ENCODE measurements around the gene TIMM22.
"Not testable (repeated sequence)": the region's sequence is repeated elsewhere in the genome, so short reads cannot be mapped to it uniquely, and the experiment has no call there.

The TIMM22 gene

DNA sequence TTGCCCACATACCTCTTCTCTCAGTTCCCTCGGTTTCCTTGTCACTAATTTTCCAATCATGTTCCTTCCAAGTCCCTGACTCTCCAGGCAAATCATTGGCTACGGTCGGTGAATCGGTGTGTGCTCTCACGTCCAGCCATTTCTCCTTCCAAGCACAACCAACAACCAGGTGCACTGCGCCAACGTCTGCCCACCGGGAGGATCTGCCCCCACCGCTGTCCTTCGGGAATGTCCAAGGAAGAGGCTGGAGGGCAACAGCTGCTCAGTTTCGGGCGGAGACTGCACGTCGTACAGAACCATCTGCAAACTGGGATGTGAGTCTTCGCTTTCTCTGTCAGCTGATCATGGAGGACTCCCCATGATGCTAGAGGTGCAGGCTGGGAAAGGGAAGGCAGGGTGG lies 9.0 kb upstream of the TIMM22 start:
- intact Hi-C loops (cut with DNase I; ENCODE audit: low total_unique reads) = no loop called here
- DNase-seq = no peak
- H3K27ac ChIP-seq = no peak overlapping the region
- TF ChIP-seq, protein P1, sequence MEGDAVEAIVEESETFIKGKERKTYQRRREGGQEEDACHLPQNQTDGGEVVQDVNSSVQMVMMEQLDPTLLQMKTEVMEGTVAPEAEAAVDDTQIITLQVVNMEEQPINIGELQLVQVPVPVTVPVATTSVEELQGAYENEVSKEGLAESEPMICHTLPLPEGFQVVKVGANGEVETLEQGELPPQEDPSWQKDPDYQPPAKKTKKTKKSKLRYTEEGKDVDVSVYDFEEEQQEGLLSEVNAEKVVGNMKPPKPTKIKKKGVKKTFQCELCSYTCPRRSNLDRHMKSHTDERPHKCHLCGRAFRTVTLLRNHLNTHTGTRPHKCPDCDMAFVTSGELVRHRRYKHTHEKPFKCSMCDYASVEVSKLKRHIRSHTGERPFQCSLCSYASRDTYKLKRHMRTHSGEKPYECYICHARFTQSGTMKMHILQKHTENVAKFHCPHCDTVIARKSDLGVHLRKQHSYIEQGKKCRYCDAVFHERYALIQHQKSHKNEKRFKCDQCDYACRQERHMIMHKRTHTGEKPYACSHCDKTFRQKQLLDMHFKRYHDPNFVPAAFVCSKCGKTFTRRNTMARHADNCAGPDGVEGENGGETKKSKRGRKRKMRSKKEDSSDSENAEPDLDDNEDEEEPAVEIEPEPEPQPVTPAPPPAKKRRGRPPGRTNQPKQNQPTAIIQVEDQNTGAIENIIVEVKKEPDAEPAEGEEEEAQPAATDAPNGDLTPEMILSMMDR (IDR thresholded peaks at IDR 0.05) = no peak
- H3K4me1 ChIP-seq = no peaks in the 10 kb centered on the region
- H3K27me3 ChIP-seq = no peaks in the 10 kb centered on the region
- no peak overlapping the region for H3K4me3 ChIP-seq
- H3K9me3 ChIP-seq = no peaks in the 10 kb centered on the region
- H3K36me3 ChIP-seq = no peaks in the 10 kb centered on the region

DNA sequence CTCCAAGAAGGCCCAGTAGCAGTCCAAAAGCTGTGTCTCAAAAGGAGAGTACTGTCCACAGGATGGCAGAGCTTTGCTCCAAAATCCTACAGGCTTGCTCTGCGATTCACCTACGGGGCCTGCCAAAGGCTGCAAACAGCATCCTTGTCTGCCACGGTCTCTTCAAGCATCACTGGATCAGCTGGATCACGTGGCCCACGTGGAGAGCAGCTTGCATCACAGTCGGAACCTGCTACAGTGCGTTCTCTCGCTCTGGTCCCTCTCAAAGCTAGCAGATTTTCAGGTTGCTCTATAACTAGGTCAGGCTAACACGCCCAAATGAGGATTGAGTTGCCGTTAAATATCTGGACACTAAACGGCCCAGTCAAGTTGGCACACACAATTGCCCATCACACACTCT lies 8.4 kb upstream of the TIMM22 start:
- Histone ChIP-seq H3K9me3 (no peaks in the 10 kb centered on the region), H3K4me3 (no peak overlapping the region), H3K36me3 (no peaks in the 10 kb centered on the region), H3K27me3 (no peaks in the 10 kb centered on the region), H3K27ac (no peak overlapping the region), H3K4me1 (no peaks in the 10 kb centered on the region)
- intact Hi-C loops (cut with DNase I; ENCODE audit: low total_unique reads) = no loop called here
- TF ChIP-seq, protein P1 (IDR thresholded peaks at IDR 0.05) = no peak
- DNase-seq = no peak

DNA sequence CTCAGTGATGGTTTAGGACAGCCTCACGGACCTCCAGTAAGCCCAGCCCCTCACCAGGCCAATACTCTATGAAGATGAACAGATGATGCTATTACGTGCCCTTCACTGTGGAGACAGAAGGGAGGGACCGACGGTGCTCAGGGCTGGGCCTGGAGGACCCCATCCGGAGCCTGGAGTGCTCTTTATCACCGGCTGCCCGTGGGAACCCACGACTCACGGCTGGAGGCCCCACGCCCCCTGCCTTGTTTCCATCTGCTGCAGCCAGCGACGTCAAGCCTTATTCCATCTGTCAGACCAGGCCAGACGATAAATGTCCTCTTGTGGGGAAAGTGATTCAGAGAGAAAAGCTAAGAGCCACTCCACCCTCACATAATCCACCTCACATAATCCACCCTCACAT lies 4.0 kb upstream of the TIMM22 start:
- no peaks in the 10 kb centered on the region for H3K36me3 ChIP-seq
- intact Hi-C loops (cut with DNase I; ENCODE audit: low total_unique reads) = no loop called here
- H3K9me3 ChIP-seq = no peaks in the 10 kb centered on the region
- H3K4me1 ChIP-seq = peaks cover 3 to 10% (median 8%) of the 10 kb centered on the region in 4 donors
- H3K27ac ChIP-seq = no peak overlapping the region
- H3K4me3 ChIP-seq = no peak overlapping the region
- no peak for DNase-seq
- no peaks in the 10 kb centered on the region for H3K27me3 ChIP-seq
- TF ChIP-seq, protein P1 (IDR thresholded peaks at IDR 0.05) = no peak

DNA sequence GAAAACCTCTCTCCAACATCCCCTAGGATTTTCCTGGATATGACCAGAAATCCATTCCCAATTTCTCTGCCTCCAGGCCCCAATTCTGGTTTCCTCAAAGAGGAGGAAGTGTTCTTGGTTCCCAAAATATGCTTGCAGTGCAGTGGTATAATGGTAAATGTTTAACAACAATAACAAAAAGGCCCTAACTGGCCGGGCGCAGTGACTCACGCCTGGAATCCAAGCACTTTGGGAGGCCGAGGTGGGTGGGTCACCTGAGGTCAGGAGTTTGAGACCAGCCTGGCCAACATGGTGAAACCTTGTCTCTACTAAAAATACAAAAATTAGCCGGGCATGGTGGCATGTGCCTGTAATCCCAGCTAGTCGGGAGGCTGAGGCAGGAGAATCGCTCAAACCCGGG lies 1.6 kb upstream of the TIMM22 start:
- H3K4me1 ChIP-seq = peaks cover 3 to 20% (median 17%) of the 10 kb centered on the region in 4 donors
- DNase-seq; intact Hi-C loops (cut with DNase I; ENCODE audit: low total_unique reads); H3K36me3 ChIP-seq; H3K9me3 ChIP-seq; H3K27me3 ChIP-seq; H3K4me3 ChIP-seq; H3K27ac ChIP-seq: not testable (repeated sequence)

DNA sequence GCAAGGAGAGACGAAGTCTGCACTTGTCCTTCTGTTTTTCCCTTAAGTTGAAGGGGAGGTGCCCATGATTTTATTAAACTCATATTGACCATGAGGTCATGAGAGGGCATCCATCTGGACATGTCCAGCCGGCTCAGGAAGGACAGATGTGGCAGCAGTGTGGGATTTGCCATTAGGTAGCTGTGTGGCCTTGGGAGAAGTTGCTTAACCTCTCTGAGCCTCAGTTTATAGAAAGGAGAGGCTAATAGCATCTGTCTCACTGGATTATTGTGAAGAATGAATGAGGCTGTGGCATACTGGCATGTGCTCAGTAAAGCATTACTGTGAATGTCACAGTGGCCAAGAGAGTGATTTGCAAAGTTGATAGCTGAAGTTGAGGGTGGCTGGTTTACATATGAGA lies 1.2 kb downstream of the TIMM22 start:
- intact Hi-C loops (cut with DNase I; ENCODE audit: low total_unique reads) = no loop called here
- no peak overlapping the region for H3K27ac ChIP-seq

DNA sequence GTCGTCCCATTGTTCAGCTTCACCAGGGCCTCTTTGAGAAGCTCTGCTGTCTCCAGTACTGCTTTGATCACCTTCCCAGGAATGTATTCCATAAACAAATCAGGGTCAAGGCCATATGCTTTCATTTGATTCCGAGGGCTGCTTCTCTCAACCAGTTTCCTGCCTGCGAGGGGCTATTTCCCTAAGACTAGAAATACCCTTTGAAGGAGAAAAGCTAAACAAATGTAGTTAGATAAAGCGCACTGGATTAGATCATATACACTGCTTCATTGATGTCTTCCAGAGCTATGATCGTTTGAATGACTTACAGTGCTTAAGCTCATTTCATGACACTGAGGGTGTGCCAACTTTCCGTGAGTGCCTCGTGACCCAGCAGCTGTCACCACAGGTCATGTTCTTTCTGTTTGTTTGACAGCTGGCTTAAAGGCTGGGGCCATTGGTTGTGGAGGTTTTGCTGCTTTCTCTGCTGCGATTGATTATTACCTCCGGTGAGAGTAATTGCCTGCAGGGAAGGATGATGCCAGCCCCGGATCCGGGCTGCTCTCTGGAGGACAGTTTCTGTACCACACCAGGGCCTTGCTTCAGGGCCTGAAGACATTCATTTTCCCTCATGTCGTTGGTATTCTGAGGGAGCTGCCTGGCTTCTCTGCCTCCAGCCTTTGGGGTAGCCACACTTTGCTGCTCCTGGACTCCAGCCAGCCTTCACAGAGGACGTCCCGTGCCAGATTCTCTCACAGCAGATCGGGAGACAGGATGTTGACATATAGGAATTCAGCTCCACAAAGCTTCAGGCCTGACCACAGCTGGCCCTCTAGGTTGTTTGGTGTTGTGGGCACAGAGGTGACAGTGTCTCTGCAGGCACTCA lies 3.9 kb downstream of the TIMM22 start:
- H3K9me3 ChIP-seq = no peaks in the 10 kb centered on the region
- H3K27ac ChIP-seq = peak overlapping the region; percentile 79 to 83
- DNase-seq = peak; percentile 47 to 78
- H3K36me3 ChIP-seq = peaks cover 17 to 45% (median 26%) of the 10 kb centered on the region in 3 donors
- intact Hi-C loops (cut with DNase I; ENCODE audit: low total_unique reads) = no loop called here
- H3K27me3 ChIP-seq = no peaks in the 10 kb centered on the region
- TF ChIP-seq, protein P1 (IDR thresholded peaks at IDR 0.05) = no peak
- H3K4me1 ChIP-seq = peaks cover 7 to 75% (median 72%) of the 10 kb centered on the region in 4 donors
- no peak overlapping the region for H3K4me3 ChIP-seq

More for the DNA sequence above, 1.2 kb downstream of the TIMM22 start:
- peaks cover 0 to 27% (median 7%) of the 10 kb centered on the region in 3 donors for H3K36me3 ChIP-seq
- DNase-seq = no peak
- H3K9me3 ChIP-seq = no peaks in the 10 kb centered on the region
- H3K4me3 ChIP-seq = peak overlapping the region in 1 of 2 donors; percentile 68
- H3K27me3 ChIP-seq = no peaks in the 10 kb centered on the region
- TF ChIP-seq, protein P1 (IDR thresholded peaks at IDR 0.05) = no peak
- peaks cover 3 to 47% (median 45%) of the 10 kb centered on the region in 4 donors for H3K4me1 ChIP-seq
